Effector memory CD4-positive, alpha-beta T cell (primary cell): Measurements from ENCODE around the gene LMLN.

Experiments used
- DNase-seq, 3 donors: peaks; one replicate each; pipeline ENCODE4 v3.0.0-alpha.2; 2020
- H3K27ac ChIP-seq: 2 replicates; pipeline ENCODE4 v1.7.0; 2013; ENCODE audit warnings: mild to moderate bottlenecking, low read length, moderate library complexity; ENCODE audit not compliant: insufficient read depth, poor library complexity, severe bottlenecking
- H3K27me3 ChIP-seq: replicated peaks from 2 replicates; pipeline ENCODE4 v1.7.0; 2013; ENCODE audit warnings: mild to moderate bottlenecking, low read length; ENCODE audit not compliant: insufficient read depth, control insufficient read depth, poor library complexity, severe bottlenecking
- H3K36me3 ChIP-seq: 2 replicates; pipeline ENCODE4 v1.7.0; 2013; ENCODE audit warnings: mild to moderate bottlenecking, low read length, moderate library complexity; ENCODE audit not compliant: control insufficient read depth, insufficient read depth
- H3K4me1 ChIP-seq: 2 replicates; pipeline ENCODE4 v1.7.0; 2013; ENCODE audit warnings: low read length, mild to moderate bottlenecking; ENCODE audit not compliant: control insufficient read depth, insufficient read depth, poor library complexity, severe bottlenecking
- H3K4me3 ChIP-seq: 2 replicates; pipeline ENCODE4 v1.7.0; 2013; ENCODE audit warnings: low read length, low read depth, mild to moderate bottlenecking; ENCODE audit not compliant: insufficient read depth, poor library complexity, severe bottlenecking
- H3K9me3 ChIP-seq: 2 replicates; pipeline ENCODE4 v1.7.0; 2013; ENCODE audit warnings: mild to moderate bottlenecking, low read length, moderate library complexity; ENCODE audit not compliant: control insufficient read depth

LMLN gene

DNA sequence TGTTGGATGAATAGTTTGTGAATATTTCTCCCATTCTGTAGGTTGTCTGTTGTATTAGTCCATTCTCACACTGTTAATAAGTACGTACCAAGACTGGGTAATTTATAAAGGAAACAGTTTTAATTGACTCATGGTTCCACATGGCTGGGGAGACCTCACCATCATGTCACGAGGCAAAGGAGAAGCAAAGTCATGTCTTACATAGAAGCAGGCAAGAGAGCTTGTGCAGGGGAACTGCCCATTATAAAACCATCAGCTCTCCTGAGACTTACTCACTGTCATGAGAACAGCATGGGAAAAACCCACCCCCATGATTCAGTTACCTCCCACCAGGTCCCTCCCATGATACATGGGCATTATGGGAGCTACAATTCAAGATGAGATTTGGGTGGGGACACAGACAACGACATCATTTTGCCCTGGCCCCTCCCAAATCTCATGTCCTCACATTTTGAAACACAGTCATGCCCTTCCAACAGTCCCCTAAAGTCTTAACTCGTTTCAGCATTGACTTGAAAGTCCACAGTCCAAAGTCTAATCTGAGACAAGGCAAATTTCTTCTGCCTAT lies 133.2 kb downstream of the LMLN start:
- no peaks in the 10 kb centered on the region for H3K36me3 ChIP-seq
- no peak for DNase-seq

More for the DNA sequence above, 133.2 kb downstream of the LMLN start:
- Histone ChIP-seq H3K9me3 (no peaks in the 10 kb centered on the region), H3K27ac (no peak overlapping the region), H3K27me3 (peaks cover 3% of the 10 kb centered on the region), H3K4me1 (no peaks in the 10 kb centered on the region), H3K4me3 (no peak overlapping the region)
